HepG2 (cell line): ENCODE data around the gene PDZD7. TPM values are rescaled to one million over a fixed set of nuclear protein-coding genes. Genes with fewer than 3 reads are reported as not detected.

Experiments
- ATAC-seq: fragments of 200-7000 bp; cut with Tn5 transposase; 3 replicates; pipeline ENCODE4 v1.9.1; 2020; ENCODE audit warnings: mild to moderate bottlenecking, moderate library complexity
- BruUV-seq: library from RNA; stranded (reverse); fragments of 400-500 nt; replicated peaks from 2 replicates; lab custom pipeline; 2021; lab: Mats Ljungman, UMichigan
- CTCF ChIA-PET: fragments of 300-600 bp; formaldehyde crosslinking; extraction: SDS; loops from one replicate; lab custom pipeline; 2021; ENCODE audit warnings: low total read pairs, inconsistent platforms, low intra/inter-chr PET ratio; lab: Yijun Ruan, JAX
- POLR2A ChIA-PET: fragments of 350-600 bp; sonication (Branson Sonifier 250); formaldehyde crosslinking; loops from one replicate; lab custom pipeline; 2020; ENCODE audit warnings: antibody characterized with exemption, inconsistent platforms; lab: Yijun Ruan, JAX
- DNase-seq: peaks from one replicate; pipeline ENCODE4 v3.0.0-alpha.2; 2015; ENCODE audit warnings: low spot score
- FAIRE-seq: peaks from 3 replicates; lab custom pipeline; 2011; peaks lifted over from hg19 to GRCh38; lab: Jason Lieb, UNC
- H2AFZ ChIP-seq: one replicate; pipeline ENCODE4 v1.6.1; 2011; ENCODE audit warnings: low read length, inconsistent platforms
- H3K27ac ChIP-seq: fragments of 300-600 bp; 3 replicates; pipeline ENCODE4 v1.8.0; 2011; ENCODE audit warnings: mixed run types, mild to moderate bottlenecking, mixed read lengths, low read length, inconsistent platforms; ENCODE audit not compliant: insufficient read depth; ENCODE audit errors: extremely low read length
- H3K27me3 ChIP-seq, 2 experiments: fragments of 200-600 bp in 1 of 2; 2 replicates in 1 of 2; 3 replicates in 1 of 2; pipeline versions ENCODE4 v1.6.0 to v1.8.0; 2011; ENCODE audit warnings: low read length in 2 of 2, mild to moderate bottlenecking in 2 of 2, moderate library complexity in 2 of 2, inconsistent platforms in 1 of 2; ENCODE audit not compliant: insufficient read depth in 2 of 2, control insufficient read depth in 1 of 2
- H3K36me3 ChIP-seq, 2 experiments: fragments of 200-600 bp in 1 of 2; replicated peaks in 1 of 2; 2 replicates in 1 of 2; 3 replicates in 1 of 2; pipeline versions ENCODE4 v1.5.1 to v1.8.0; 2011; ENCODE audit warnings: low read length in 2 of 2, inconsistent platforms in 1 of 2; ENCODE audit not compliant: insufficient read depth in 2 of 2, control insufficient read depth in 1 of 2
- H3K4me1 ChIP-seq: 2 replicates; pipeline ENCODE4 v1.5.1; 2012; ENCODE audit warnings: low read length, inconsistent platforms; ENCODE audit not compliant: insufficient read depth
- H3K4me2 ChIP-seq: 2 replicates; pipeline ENCODE4 v1.6.0; 2011; ENCODE audit warnings: low read depth, low read length, inconsistent platforms
- H3K4me3 ChIP-seq, 3 experiments: fragments of 200-600 bp in 1 of 3; sonication (generic), shearing (Covaris generic) in 1 of 3; replicated peaks in 1 of 3; 2 replicates each; pipeline ENCODE4 v1.5.1; 2011 to 2016; ENCODE audit warnings: low read length in 3 of 3, inconsistent platforms in 2 of 3, low read depth in 2 of 3, mild to moderate bottlenecking in 2 of 3, control low read depth in 1 of 3, mixed read lengths in 1 of 3; ENCODE audit not compliant: insufficient read depth in 1 of 3
- H3K79me2 ChIP-seq: one replicate; pipeline ENCODE4 v1.6.1; 2011; ENCODE audit warnings: low read length, inconsistent platforms; ENCODE audit not compliant: insufficient read depth
- H3K9ac ChIP-seq: 2 replicates; pipeline ENCODE4 v1.6.0; 2011; ENCODE audit warnings: mild to moderate bottlenecking, low read depth, low read length, inconsistent platforms; ENCODE audit not compliant: insufficient read depth
- H3K9me3 ChIP-seq: 2 replicates; pipeline ENCODE4 v1.5.1; 2012; ENCODE audit warnings: mild to moderate bottlenecking, low read length
- H4K20me1 ChIP-seq: 2 replicates; pipeline ENCODE4 v1.6.0; 2011; ENCODE audit warnings: inconsistent platforms, mild to moderate bottlenecking, low read length, moderate library complexity; ENCODE audit not compliant: insufficient read depth
- FIP1L1 ChIP-seq: fragments of 200-400 bp; formaldehyde crosslinking; IDR thresholded peaks from 2 replicates; pipeline ENCODE4 v1.6.1; 2018; ENCODE audit warnings: low read depth, mild to moderate bottlenecking, low read length, moderate library complexity, borderline replicate concordance; ENCODE audit not compliant: insufficient read depth
- KDM5B ChIP-seq: sonication (generic); formaldehyde crosslinking; IDR thresholded peaks from 2 replicates; pipeline ENCODE4 v1.4.0; 2020; ENCODE audit warnings: missing genetic modification reagents, mild to moderate bottlenecking, borderline replicate concordance
- KLF16 ChIP-seq, 2 experiments: sonication (generic) in 1 of 2; formaldehyde crosslinking in 1 of 2; IDR thresholded peaks; 2 replicates each; pipeline versions ENCODE4 v1.6.1 to v1.8.0; 2016 to 2023; ENCODE audit warnings: missing genetic modification reagents in 2 of 2, missing compliant biosample characterization in 1 of 2
- LCORL ChIP-seq, 2 experiments: fragments of 450-650 bp in 1 of 2; sonication (generic) in 1 of 2; formaldehyde crosslinking in 1 of 2; IDR thresholded peaks; 2 replicates each; pipeline versions ENCODE4 v1.5.0 to v1.6.1; 2017 to 2020; ENCODE audit warnings: antibody characterized with exemption in 1 of 2, missing genetic modification reagents in 1 of 2
- PITX1 ChIP-seq: sonication (generic); formaldehyde crosslinking; IDR thresholded peaks from 2 replicates; pipeline ENCODE4 v1.5.1; 2020; ENCODE audit warnings: mild to moderate bottlenecking, missing genetic modification reagents
- SP4 ChIP-seq: sonication (generic); formaldehyde crosslinking; IDR thresholded peaks from 2 replicates; pipeline ENCODE4 v1.8.1; 2023; ENCODE audit warnings: mild to moderate bottlenecking, missing genetic modification reagents
- ZBTB2 ChIP-seq: sonication (generic); formaldehyde crosslinking; IDR thresholded peaks from 2 replicates; pipeline ENCODE4 v1.8.0; 2022; ENCODE audit warnings: low read depth, missing genetic modification reagents
- ZFP36L1 ChIP-seq: sonication (generic); formaldehyde crosslinking; IDR thresholded peaks from 2 replicates; pipeline ENCODE4 v1.8.0; 2022; ENCODE audit warnings: mild to moderate bottlenecking, missing genetic modification reagents, moderate library complexity
- ZFP91 ChIP-seq: sonication (generic); formaldehyde crosslinking; IDR thresholded peaks from 2 replicates; pipeline ENCODE4 v1.9.0; 2022; ENCODE audit warnings: missing genetic modification reagents, mild to moderate bottlenecking, borderline replicate concordance
- ZNF430 ChIP-seq: sonication (generic); formaldehyde crosslinking; IDR thresholded peaks from 2 replicates; pipeline ENCODE4 v1.9.0; 2021; ENCODE audit warnings: mild to moderate bottlenecking, missing genetic modification reagents
- ZNF513 ChIP-seq: sonication (generic); formaldehyde crosslinking; conservative IDR thresholded peaks from 2 replicates; pipeline ENCODE4 v1.5.0; 2020; ENCODE audit warnings: missing genetic modification reagents
- WGBS: methylation state at CpG from one replicate; pipeline ENCODE4 v1.1.6; 2017; ENCODE audit warnings: low lambda C conversion rate; 5-methylcytosine and 5-hydroxymethylcytosine counted together
- in situ Hi-C: cut with HindIII; loops from 2 replicates; pipeline ENCODE4 v1.10.0; 2017; ENCODE audit warnings: low pct_unique_long_range_greater_than_20kb; ENCODE audit not compliant: extremely low pct_ligation_motif_present
- intact Hi-C: fragments of 100-400 bp; cut with micrococcal nuclease; formaldehyde crosslinking; loops from one replicate; pipeline ENCODE4 v1.10.0; 2022; ENCODE audit not compliant: unreplicated experiment
- polyA plus RNA-seq, 8 experiments: library from polyadenylated mRNA; depleted of rRNA in 3 of 8; stranded (reverse) in 7 of 8; unstranded in 1 of 8; fragments of >200 nt; fragmentation: Illumina TruSeq in 4 of 8; extraction: Trizol in 4 of 8; gene quantifications; 2 replicates each; pipeline versions ENCODE4 v1.2.1 to v1.2.3, GENCODE V29; 2011 to 2016; ENCODE audit warnings: low read depth in 4 of 8, missing spikeins in 1 of 8, mixed read lengths in 1 of 8; ENCODE audit not compliant: insufficient read depth in 1 of 8
- total RNA-seq, 5 experiments: library from RNA; depleted of rRNA; stranded (reverse); fragments of >200 nt; fragmentation: Illumina TruSeq; extraction: Trizol; gene quantifications; 2 replicates each; pipeline ENCODE4 v1.2.3, GENCODE V29; 2016; ENCODE audit warnings: low read depth in 1 of 5
- TF ChIP-seq, protein P1 (sequence below): sonication (generic); formaldehyde crosslinking; IDR thresholded peaks from 2 replicates; pipeline ENCODE4 v1.9.0; 2021; ENCODE audit warnings: missing genetic modification reagents, borderline replicate concordance
- TF ChIP-seq, protein P2 (sequence below): sonication (generic); formaldehyde crosslinking; conservative IDR thresholded peaks from 2 replicates; pipeline ENCODE4 v1.4.0; 2020; ENCODE audit warnings: missing genetic modification reagents

Gene PDZD7
- total and polyA plus RNA-seq, 2 of the 13 experiments (the other 11 are each of a cell fraction or from before 2014, with no cell fraction given) = 0.58 to 0.73 TPM

DNA sequence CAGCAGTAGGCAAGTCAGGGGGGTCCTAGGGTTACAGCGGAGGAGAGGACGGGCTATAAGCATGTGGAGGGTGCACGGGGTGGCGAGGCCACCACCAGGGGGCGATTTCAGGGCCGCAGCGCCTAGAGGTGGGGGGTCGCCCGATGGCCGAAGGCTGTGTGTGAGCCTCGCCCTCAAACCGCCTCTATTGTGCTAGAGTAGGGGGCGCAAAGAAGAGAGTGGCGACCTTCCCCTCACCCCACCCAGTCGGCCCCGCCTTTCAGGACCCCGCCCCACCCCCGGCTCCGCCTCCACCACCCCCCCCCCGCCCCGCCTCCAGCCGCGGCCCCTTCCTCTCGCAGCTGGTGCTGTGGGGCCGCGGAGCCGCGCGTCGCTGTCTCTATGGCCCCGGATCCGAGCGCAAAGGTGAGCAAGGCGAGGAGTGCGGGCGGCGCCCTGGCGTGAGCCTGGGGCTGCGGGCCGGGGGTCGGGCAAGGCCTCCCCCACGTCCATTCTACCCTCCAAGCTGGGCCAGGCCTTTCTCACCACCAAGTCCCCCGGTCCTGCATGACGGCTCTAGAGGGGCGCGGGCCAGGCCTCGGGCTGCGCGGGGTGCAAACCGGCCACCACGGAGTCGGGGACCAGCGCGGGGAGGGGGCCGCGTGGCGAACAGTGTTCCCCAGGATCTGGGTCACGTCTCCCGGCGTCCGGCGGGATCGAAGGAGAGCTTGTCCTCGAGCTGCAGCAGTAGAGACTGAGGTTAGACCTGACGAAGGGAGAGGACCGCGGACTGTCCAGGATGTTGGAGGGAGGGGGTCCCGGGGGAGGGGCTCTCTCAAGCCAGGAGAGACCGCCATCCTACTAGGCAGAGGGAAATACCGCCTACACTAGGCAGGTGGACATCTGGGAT is 61.5 kb downstream of the PDZD7 start, which contains the start of gene SEMA4G:
Gene SEMA4G, plus strand, starts transcription at position 318 of the 889 bp plus-strand sequence. CDS start 3,409 bp downstream, outside the sequence.
- peak; percentile 80 for DNase-seq
- ChIA-PET POLR2A (interaction anchor here (0.6 to 12.6 kb wide), 13 partner anchors 11 to 596 kb away, joined by 3 to 277 read pairs (median 4); partner anchors contain the start of genes KAZALD1, LZTS2, MRPL43 and TWNK), CTCF (interaction anchor here (0.8 to 1.5 kb wide), 4 partner anchors 16 to 45 kb away, joined by 3 to 8 read pairs (median 4); no protein-coding TSS in a partner anchor)
- intact Hi-C loops = loop anchor here (2.0 kb wide), 1 partner anchor 43 kb away; no protein-coding TSS in a partner anchor
- H3K4me3 ChIP-seq = peak within 1 kb of the TSS; percentile 84 to 96 (median 94)
- BruUV-seq = TSS peak; percentile 68
- no peaks in the 10 kb centered on the region; a peak in 1 of 5 replicates for H3K27me3 ChIP-seq
- peak within 1 kb of the TSS; percentile 99 for H3K4me2 ChIP-seq
- H2AFZ ChIP-seq = no peak within 1 kb of the TSS
- H3K4me1 ChIP-seq = peaks cover 88% of the 10 kb centered on the region
- in situ Hi-C loops = no loop called here
- H3K27ac ChIP-seq = peak within 1 kb of the TSS; percentile 96
- peaks cover 45% of the 10 kb centered on the region for H3K79me2 ChIP-seq
- FAIRE-seq = peak; percentile 36
- ATAC-seq = peak; percentile 69
- no peaks in the 10 kb centered on the region for H4K20me1 ChIP-seq
- WGBS = 0% methylated on average over 6 of the region's 70 CpGs
- no peaks in the 10 kb centered on the region for H3K9me3 ChIP-seq
- peak within 1 kb of the TSS; percentile 90 for H3K9ac ChIP-seq
- H3K36me3 ChIP-seq = peaks cover 13 to 23% of the 10 kb centered on the region in 2 experiments
- 0 out of 2 replicates have a peak, but pooled peaks have one; percentile 20 for TF ChIP-seq PITX1 (CRISPR knock-in tag)
- TF ChIP-seq KLF16 (CRISPR knock-in tag; IDR thresholded peaks at IDR 0.05) = no peak
- TF ChIP-seq KDM5B (CRISPR knock-in tag) = peak; percentile 60
- TF ChIP-seq ZFP91 (CRISPR knock-in tag) = peak; percentile 56; the same call in 1 of the 2 replicates
- TF ChIP-seq LCORL (IDR thresholded peaks at IDR 0.05) = no peak
- peak; percentile 56; the same call in 1 of the 2 replicates for TF ChIP-seq LCORL (CRISPR knock-in tag; IDR thresholded peaks at IDR 0.05)
- no peak; the same call in 1 of the 2 replicates for TF ChIP-seq ZBTB2 (CRISPR knock-in tag)
- TF ChIP-seq SP4 (CRISPR knock-in tag) = 0 out of 2 replicates have a peak, but pooled peaks have one; percentile 54
- TF ChIP-seq ZNF513 = no peak
- peak; percentile 66; the same call in 1 of the 2 replicates for TF ChIP-seq ZNF430 (CRISPR knock-in tag)
- TF ChIP-seq, protein P1, sequence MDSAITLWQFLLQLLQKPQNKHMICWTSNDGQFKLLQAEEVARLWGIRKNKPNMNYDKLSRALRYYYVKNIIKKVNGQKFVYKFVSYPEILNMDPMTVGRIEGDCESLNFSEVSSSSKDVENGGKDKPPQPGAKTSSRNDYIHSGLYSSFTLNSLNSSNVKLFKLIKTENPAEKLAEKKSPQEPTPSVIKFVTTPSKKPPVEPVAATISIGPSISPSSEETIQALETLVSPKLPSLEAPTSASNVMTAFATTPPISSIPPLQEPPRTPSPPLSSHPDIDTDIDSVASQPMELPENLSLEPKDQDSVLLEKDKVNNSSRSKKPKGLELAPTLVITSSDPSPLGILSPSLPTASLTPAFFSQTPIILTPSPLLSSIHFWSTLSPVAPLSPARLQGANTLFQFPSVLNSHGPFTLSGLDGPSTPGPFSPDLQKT (CRISPR knock-in tag) = no peak
- no peak for TF ChIP-seq FIP1L1
- TF ChIP-seq, protein P2, sequence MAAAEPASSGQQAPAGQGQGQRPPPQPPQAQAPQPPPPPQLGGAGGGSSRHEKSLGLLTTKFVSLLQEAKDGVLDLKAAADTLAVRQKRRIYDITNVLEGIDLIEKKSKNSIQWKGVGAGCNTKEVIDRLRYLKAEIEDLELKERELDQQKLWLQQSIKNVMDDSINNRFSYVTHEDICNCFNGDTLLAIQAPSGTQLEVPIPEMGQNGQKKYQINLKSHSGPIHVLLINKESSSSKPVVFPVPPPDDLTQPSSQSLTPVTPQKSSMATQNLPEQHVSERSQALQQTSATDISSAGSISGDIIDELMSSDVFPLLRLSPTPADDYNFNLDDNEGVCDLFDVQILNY (CRISPR knock-in tag) = 0 out of 2 replicates have a peak, but pooled peaks have one; percentile 30
- 0 out of 2 replicates have a peak, but pooled peaks have one; percentile 34 for TF ChIP-seq ZFP36L1 (CRISPR knock-in tag)
